LNCaP clone FGC (cell line): ENCODE measurements around the gene PAQR4.

Experiments
- DNase-seq: peaks from one replicate; pipeline ENCODE4 v3.0.0-alpha.2; 2011; ENCODE audit warnings: low read depth
- H3K4me3 ChIP-seq: 2 replicates; pipeline ENCODE4 v1.5.1; 2011; ENCODE audit warnings: mild to moderate bottlenecking, low read depth, low read length, control low read depth
- CTCF ChIP-seq: IDR thresholded peaks from 2 replicates; pipeline ENCODE4 v1.5.1; 2012; ENCODE audit warnings: mild to moderate bottlenecking; ENCODE audit not compliant: control insufficient read depth, insufficient read depth; ENCODE audit errors: extremely low read depth

PAQR4 gene

GRCh38 chr16:2968738-2969544 lies at the start of gene PAQR4:
Gene PAQR4, plus strand, starts transcription at chr16:2969348. Its CDS starts 327 bp downstream, at chr16:2969675.
- no peak for TF ChIP-seq CTCF
- peak; percentile 62 for DNase-seq
- H3K4me3 ChIP-seq = peak within 1 kb of the TSS; percentile 74

- DNase-seq = no peak
- peak; percentile 76 for TF ChIP-seq CTCF
- H3K4me3 ChIP-seq = no peak overlapping the region
Observed at GRCh38 chr16:2919511-2920255, 49.5 kb upstream of the PAQR4 start.

- H3K4me3 ChIP-seq = no peak overlapping the region
- DNase-seq = no peak
- TF ChIP-seq CTCF = no peak
Observed at GRCh38 chr16:2923481-2923880, 45.7 kb upstream of the PAQR4 start.

- no peak for TF ChIP-seq CTCF
- H3K4me3 ChIP-seq = no peak overlapping the region
- DNase-seq = no peak
Observed at GRCh38 chr16:2924901-2925755, 44.0 kb upstream of the PAQR4 start.

- H3K4me3 ChIP-seq = no peak overlapping the region
- no peak for TF ChIP-seq CTCF
- DNase-seq = no peak
Observed at GRCh38 chr16:2925951-2926649, 43.0 kb upstream of the PAQR4 start.

- DNase-seq = no peak
- no peak overlapping the region for H3K4me3 ChIP-seq
- TF ChIP-seq CTCF = no peak
Observed at GRCh38 chr16:2926650-2926999, 42.5 kb upstream of the PAQR4 start.
